Erythroblast (primary cell): ENCODE measurements around the gene PRKG1.

Experiments
- GATA1 ChIP-seq: IDR thresholded peaks from 2 replicates; pipeline ENCODE4 v1.6.1; 2011; ENCODE audit warnings: low read depth, mild to moderate bottlenecking, control low read depth, low read length, moderate library complexity
- POLR2A ChIP-seq: IDR thresholded peaks from 2 replicates; pipeline ENCODE4 v1.6.1; 2011; ENCODE audit warnings: mild to moderate bottlenecking, low read length

- TF ChIP-seq POLR2A (no peak), GATA1 (no peak)
These were observed 533.2 kb downstream of the PRKG1 start for GRCh38 chr10:51607463-51607835.
